ENCODE data around the gene ADGRE1. TPM values are rescaled to one million over a fixed set of nuclear protein-coding genes. Genes with fewer than 3 reads are reported as not detected.
"Not testable (repeated sequence)": the region's sequence is repeated elsewhere in the genome, so short reads cannot be mapped to it uniquely, and the experiment has no call there.

ADGRE1 gene
- total RNA-seq, 3 donors from 2014 or later, result 0.16 to 0.87 (median 0.29) TPM

GRCh38 chr19:6868351-6868750 is 19.0 kb upstream of the ADGRE1 start:
- no peak overlapping the region for H3K4me3 ChIP-seq
- no peak for TF ChIP-seq CTCF (IDR thresholded peaks at IDR 0.05)
- DNase-seq, result peak in 1 of 3 donors; percentile 25
- H3K36me3 ChIP-seq (ENCODE audit: low read depth), result no peaks in the 10 kb centered on the region
- no peak for ATAC-seq
- intact Hi-C loops (cut with DNase I, micrococcal nuclease), result loop anchor here in 1 of 2 donors (10.0 kb wide), 1 partner anchor 234 kb away; no protein-coding TSS in a partner anchor
- H3K9me3 ChIP-seq, result no peaks in the 10 kb centered on the region
- peaks cover 4% of the 10 kb centered on the region for H3K4me1 ChIP-seq (ENCODE audit: low read depth)

- not testable (repeated sequence) for ATAC-seq; H3K4me1 ChIP-seq (ENCODE audit: low read depth); H3K4me3 ChIP-seq; DNase-seq; H3K36me3 ChIP-seq (ENCODE audit: low read depth); H3K9me3 ChIP-seq
- intact Hi-C loops (cut with DNase I, micrococcal nuclease), result loop anchor here in 1 of 2 donors (10.0 kb wide), 1 partner anchor 235 kb away; no protein-coding TSS in a partner anchor
Observed at GRCh38 chr19:6869151-6869882, 18.1 kb upstream of the ADGRE1 start.

- peaks cover 5% of the 10 kb centered on the region for H3K9me3 ChIP-seq
- no peak for TF ChIP-seq CTCF (IDR thresholded peaks at IDR 0.05)
- no peaks in the 10 kb centered on the region for H3K36me3 ChIP-seq (ENCODE audit: low read depth)
- no peaks in the 10 kb centered on the region for H3K4me1 ChIP-seq (ENCODE audit: low read depth)
- DNase-seq (peak in 2 of 3 donors; percentile 42 to 48), ATAC-seq (peak; percentile 90)
- H3K4me3 ChIP-seq, result no peak overlapping the region
- intact Hi-C loops (cut with DNase I, micrococcal nuclease), result no loop called here
Observed at GRCh38 chr19:6873708-6874431, 13.5 kb upstream of the ADGRE1 start.

GRCh38 chr19:6875218-6875617 is 12.2 kb upstream of the ADGRE1 start:
- intact Hi-C loops (cut with DNase I, micrococcal nuclease), result no loop called here
- no peak for TF ChIP-seq CTCF (IDR thresholded peaks at IDR 0.05)
- Histone ChIP-seq H3K4me3 (no peak overlapping the region), H3K4me1 (ENCODE audit: low read depth) (no peaks in the 10 kb centered on the region), H3K36me3 (ENCODE audit: low read depth) (no peaks in the 10 kb centered on the region), H3K9me3 (peaks cover 5% of the 10 kb centered on the region)
- ATAC-seq, result no peak
- DNase-seq, result no peak

GRCh38 chr19:6876748-6877147 is 10.6 kb upstream of the ADGRE1 start:
- Histone ChIP-seq H3K4me1 (ENCODE audit: low read depth) (no peaks in the 10 kb centered on the region), H3K4me3 (no peak overlapping the region), H3K9me3 (peaks cover 5% of the 10 kb centered on the region), H3K36me3 (ENCODE audit: low read depth) (no peaks in the 10 kb centered on the region)
- ATAC-seq, result no peak
- DNase-seq, result no peak
- intact Hi-C loops (cut with DNase I, micrococcal nuclease), result no loop called here
- no peak for TF ChIP-seq CTCF (IDR thresholded peaks at IDR 0.05)

GRCh38 chr19:6877766-6878165 is 9.6 kb upstream of the ADGRE1 start:
- Histone ChIP-seq H3K4me1 (ENCODE audit: low read depth) (no peaks in the 10 kb centered on the region), H3K36me3 (ENCODE audit: low read depth) (no peaks in the 10 kb centered on the region), H3K9me3 (peaks cover 5% of the 10 kb centered on the region), H3K4me3 (no peak overlapping the region)
- no peak for DNase-seq
- no peak for ATAC-seq
- intact Hi-C loops (cut with DNase I, micrococcal nuclease), result no loop called here
- no peak for TF ChIP-seq CTCF (IDR thresholded peaks at IDR 0.05)

All from mucosa of descending colon (tissue), 3 donors.